GM12892 (cell line): ENCODE data around the gene SLAMF9.

Experiments used
- POLR2A ChIP-seq: IDR thresholded peaks from 2 replicates; pipeline ENCODE4 v1.6.1; 2011; ENCODE audit warnings: low read depth, low read length, control low read depth
- POLR2AphosphoS5 ChIP-seq: IDR thresholded peaks from 2 replicates; pipeline ENCODE4 v1.6.1; 2011; ENCODE audit warnings: low read depth, low read length, control low read depth

GRCh38 chr1:159999204-159999603 is 45.2 kb upstream of the SLAMF9 start:
- TF ChIP-seq POLR2AphosphoS5 (no peak), POLR2A (no peak)
